Endodermal cell (in vitro differentiated cells): Measurements from ENCODE around the gene SPATS2. TPM values are rescaled to one million over a fixed set of nuclear protein-coding genes. Genes with fewer than 3 reads are reported as not detected.

Experiments used
- DNase-seq: peaks from one replicate; pipeline ENCODE4 v3.0.0-alpha.2; 2017
- H3K27ac ChIP-seq: 2 replicates; pipeline ENCODE4 v1.5.1; 2013; ENCODE audit warnings: mild to moderate bottlenecking, low read depth, low read length, moderate library complexity
- H3K27me3 ChIP-seq: 2 replicates; pipeline ENCODE4 v1.6.1; 2013; ENCODE audit warnings: mild to moderate bottlenecking, low read length, moderate library complexity; ENCODE audit not compliant: insufficient read depth, control insufficient read depth, poor library complexity, severe bottlenecking
- H3K36me3 ChIP-seq: 2 replicates; pipeline ENCODE4 v1.7.0; 2013; ENCODE audit warnings: mild to moderate bottlenecking, low read length, moderate library complexity; ENCODE audit not compliant: control insufficient read depth, insufficient read depth
- H3K4me1 ChIP-seq: one replicate; pipeline ENCODE4 v1.7.0; 2013; ENCODE audit warnings: low read length; ENCODE audit not compliant: control insufficient read depth, insufficient read depth
- H3K4me3 ChIP-seq: 2 replicates; pipeline ENCODE4 v1.5.1; 2013; ENCODE audit warnings: mild to moderate bottlenecking, low read length, moderate library complexity
- H3K9ac ChIP-seq: 2 replicates; pipeline ENCODE4 v1.6.1; 2013; ENCODE audit warnings: mild to moderate bottlenecking, low read length, moderate library complexity; ENCODE audit not compliant: poor library complexity, severe bottlenecking; ENCODE audit errors: extremely low read depth
- H3K9me3 ChIP-seq: 2 replicates; pipeline ENCODE4 v1.6.1; 2013; ENCODE audit warnings: mild to moderate bottlenecking, low read length, moderate library complexity; ENCODE audit not compliant: control insufficient read depth
- H3K27ac Mint-ChIP-seq: 2 replicates; pipeline ENCODE4 v1.8.0; 2020; ENCODE audit warnings: mixed read lengths
- H3K27me3 Mint-ChIP-seq: 2 replicates; pipeline ENCODE4 v1.8.0; 2021; ENCODE audit warnings: mild to moderate bottlenecking, mixed read lengths; ENCODE audit not compliant: insufficient read depth
- H3K36me3 Mint-ChIP-seq: 2 replicates; pipeline ENCODE4 v1.8.0; 2020; ENCODE audit warnings: low read depth, mixed read lengths
- H3K4me1 Mint-ChIP-seq: 2 replicates; pipeline ENCODE4 v1.8.0; 2020; ENCODE audit warnings: mixed read lengths
- H3K4me3 Mint-ChIP-seq: 2 replicates; pipeline ENCODE4 v1.8.0; 2020; ENCODE audit warnings: mild to moderate bottlenecking, moderate library complexity, mixed read lengths
- H3K9me3 Mint-ChIP-seq: 2 replicates; pipeline ENCODE4 v1.8.0; 2020; ENCODE audit warnings: mild to moderate bottlenecking, mixed read lengths
- WGBS, 2 experiments: methylation state at CpG; one replicate each; pipeline versions ENCODE4 v1.1.5 to v1.1.7; 2013; ENCODE audit warnings: missing lambda C conversion rate in 2 of 2, mixed read lengths in 1 of 2; ENCODE audit not compliant: insufficient coverage in 1 of 2, insufficient read length in 1 of 2; 5-methylcytosine and 5-hydroxymethylcytosine counted together
- total RNA-seq, 2 donors: library from RNA; stranded (reverse); fragmentation: NEBNext Ultra II Directional in 1 of 2; extraction: Animal tissue kit (Norgen Biotek cat#: 25700) in 1 of 2; gene quantifications; 2 replicates in 1 of 2; 3 replicates in 1 of 2; pipeline ENCODE4 v1.2.1, GENCODE V29; 2021
- TF ChIP-seq, protein P1 (sequence below): fragments of 200-600 bp; sonication (generic); conservative IDR thresholded peaks from 2 replicates; pipeline ENCODE4 v1.5.0; 2021; ENCODE audit warnings: antibody characterized with exemption, mild to moderate bottlenecking

SPATS2 gene
- total RNA-seq, 2 donors from 2014 or later, result 50.2 to 64.8 TPM

DNA sequence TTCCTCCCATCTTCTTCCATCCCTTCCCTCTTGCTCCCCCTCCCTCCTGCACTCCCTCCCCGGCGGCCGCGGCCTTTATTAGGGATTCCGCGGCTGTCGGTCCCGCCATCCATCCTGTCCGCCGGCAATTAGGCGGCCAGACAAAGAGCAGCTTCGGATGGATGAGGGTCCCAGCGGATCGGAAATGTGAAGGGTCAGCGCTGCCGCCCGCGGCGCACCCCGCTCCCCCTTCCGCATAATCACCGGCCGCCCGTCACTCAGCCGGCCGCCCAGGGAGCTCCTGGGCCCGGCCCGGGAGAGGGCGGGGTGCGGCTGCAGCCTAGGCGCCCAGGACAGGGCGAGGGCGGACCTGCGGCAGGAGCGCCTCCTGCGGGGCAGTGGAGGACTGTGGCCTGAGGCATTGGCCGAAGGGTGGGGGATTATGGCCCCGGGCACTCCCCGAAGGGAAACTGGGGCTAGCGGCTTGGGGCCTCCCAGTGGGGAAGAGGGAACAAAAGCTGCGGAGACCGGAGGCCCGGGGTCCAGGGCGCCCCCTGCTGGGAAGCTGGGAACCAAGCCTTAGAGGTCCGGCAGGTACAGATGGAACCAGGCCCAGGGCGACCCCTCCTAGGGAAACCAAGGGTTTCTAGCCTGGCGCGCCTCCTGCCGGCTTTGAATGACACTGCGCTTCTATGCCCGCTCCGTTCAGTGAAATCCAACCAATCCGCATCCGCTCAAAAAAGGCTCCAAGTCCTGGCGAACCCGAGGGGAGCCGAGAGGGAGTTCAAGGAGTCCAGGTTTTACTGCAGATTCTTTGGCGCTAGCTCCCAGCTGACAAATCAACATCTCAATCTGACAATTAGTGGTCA is 25.0 kb upstream of the SPATS2 start:
- H3K36me3 ChIP-seq, result no peaks in the 10 kb centered on the region
- peaks cover 98% of the 10 kb centered on the region for H3K27me3 ChIP-seq
- Mint-ChIP-seq H3K27ac (no peak overlapping the region), H3K4me1 (peaks cover 22% of the 10 kb centered on the region), H3K36me3 (no peaks in the 10 kb centered on the region), H3K4me3 (peak overlapping the region; percentile 56), H3K9me3 (no peaks in the 10 kb centered on the region), H3K27me3 (peaks cover 99% of the 10 kb centered on the region)
- H3K4me1 ChIP-seq, result peaks cover 5% of the 10 kb centered on the region
- no peaks in the 10 kb centered on the region for H3K9me3 ChIP-seq
- H3K27ac ChIP-seq, result peak overlapping the region; percentile 61
- H3K9ac ChIP-seq, result no peak overlapping the region
- WGBS, 2 experiments, result 0 to 1% methylated on average over 28 to 58 of the region's 58 CpGs
- peak overlapping the region; percentile 74 for H3K4me3 ChIP-seq
- DNase-seq, result peak; percentile 100
- TF ChIP-seq, protein P1, sequence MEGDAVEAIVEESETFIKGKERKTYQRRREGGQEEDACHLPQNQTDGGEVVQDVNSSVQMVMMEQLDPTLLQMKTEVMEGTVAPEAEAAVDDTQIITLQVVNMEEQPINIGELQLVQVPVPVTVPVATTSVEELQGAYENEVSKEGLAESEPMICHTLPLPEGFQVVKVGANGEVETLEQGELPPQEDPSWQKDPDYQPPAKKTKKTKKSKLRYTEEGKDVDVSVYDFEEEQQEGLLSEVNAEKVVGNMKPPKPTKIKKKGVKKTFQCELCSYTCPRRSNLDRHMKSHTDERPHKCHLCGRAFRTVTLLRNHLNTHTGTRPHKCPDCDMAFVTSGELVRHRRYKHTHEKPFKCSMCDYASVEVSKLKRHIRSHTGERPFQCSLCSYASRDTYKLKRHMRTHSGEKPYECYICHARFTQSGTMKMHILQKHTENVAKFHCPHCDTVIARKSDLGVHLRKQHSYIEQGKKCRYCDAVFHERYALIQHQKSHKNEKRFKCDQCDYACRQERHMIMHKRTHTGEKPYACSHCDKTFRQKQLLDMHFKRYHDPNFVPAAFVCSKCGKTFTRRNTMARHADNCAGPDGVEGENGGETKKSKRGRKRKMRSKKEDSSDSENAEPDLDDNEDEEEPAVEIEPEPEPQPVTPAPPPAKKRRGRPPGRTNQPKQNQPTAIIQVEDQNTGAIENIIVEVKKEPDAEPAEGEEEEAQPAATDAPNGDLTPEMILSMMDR, result peak; percentile 99

DNA sequence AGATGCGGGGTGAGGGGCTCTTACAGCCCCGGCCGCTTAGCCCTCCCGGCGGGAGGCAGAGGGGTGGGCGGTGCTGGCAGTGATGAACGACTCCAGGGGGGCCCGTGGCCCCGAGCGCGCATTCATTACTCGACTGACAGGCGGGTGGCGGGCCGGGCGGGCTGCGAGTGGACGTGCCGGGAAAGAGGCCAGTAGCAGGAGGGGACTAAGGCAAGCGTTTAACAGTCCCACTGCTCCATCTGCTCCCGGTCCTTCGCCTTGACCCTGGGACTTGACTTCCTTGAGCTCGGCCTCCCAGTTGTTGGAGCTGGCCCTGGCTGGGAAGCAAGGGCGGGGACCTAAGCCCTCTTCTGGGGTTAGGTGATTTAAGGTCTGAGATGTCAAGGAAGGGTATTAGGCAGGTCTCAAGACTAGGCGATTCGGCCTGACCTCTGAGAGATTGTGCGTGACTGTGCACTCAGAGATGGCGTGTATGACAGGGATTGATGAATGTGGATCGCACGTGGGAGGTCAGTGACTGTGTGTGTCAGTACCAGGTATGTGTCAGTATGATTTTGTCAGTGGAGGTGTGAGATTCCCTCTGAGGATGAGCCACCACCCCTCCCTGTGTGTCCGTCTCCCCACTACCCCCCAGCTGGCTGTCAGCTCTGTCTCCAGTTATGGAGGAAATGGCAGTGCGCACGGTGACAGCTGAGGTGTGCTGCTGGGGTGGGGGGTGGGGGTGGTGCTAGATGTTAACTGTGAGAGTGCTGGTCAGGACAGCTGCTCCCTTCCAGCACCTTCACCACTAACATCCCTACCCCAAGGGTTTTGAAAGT is 24.1 kb upstream of the SPATS2 start:
- Mint-ChIP-seq H3K36me3 (no peaks in the 10 kb centered on the region), H3K9me3 (no peaks in the 10 kb centered on the region)
- TF ChIP-seq, protein P1, result no peak

DNA sequence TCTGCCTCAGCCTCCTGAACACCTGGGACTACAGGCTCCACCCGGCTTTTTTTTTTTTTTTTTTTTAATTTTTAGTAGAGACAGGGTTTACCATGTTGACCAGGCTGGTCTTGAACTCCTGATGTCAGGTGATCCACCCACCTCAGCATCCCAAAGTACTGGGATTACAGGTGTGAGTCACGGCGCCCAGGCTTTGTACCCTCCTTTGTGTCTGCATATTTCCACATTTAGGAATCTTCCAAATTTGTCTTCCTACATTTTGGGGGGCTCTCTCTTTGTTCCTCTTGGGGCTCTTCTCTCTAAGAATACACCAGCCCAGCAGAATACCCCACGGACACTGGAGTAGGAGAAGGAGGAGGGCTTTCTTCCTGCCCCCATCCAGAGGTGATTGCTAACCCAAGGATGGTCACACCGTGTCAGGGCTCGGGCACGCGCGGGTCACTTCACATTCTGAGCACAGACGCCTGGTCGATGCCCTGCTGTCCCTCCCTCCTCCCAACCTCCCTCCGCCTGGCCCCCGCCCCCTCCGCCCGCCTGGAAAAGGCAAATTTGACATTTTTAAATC is 22.7 kb upstream of the SPATS2 start:
- Mint-ChIP-seq H3K36me3 (no peaks in the 10 kb centered on the region), H3K4me1 (peaks cover 17% of the 10 kb centered on the region), H3K27ac (no peak overlapping the region), H3K4me3 (peak overlapping the region; percentile 58), H3K27me3 (peaks cover 99% of the 10 kb centered on the region), H3K9me3 (no peaks in the 10 kb centered on the region)
- Histone ChIP-seq H3K4me3 (no peak overlapping the region), H3K36me3 (no peaks in the 10 kb centered on the region), H3K9me3 (no peaks in the 10 kb centered on the region), H3K27me3 (peaks cover 96% of the 10 kb centered on the region), H3K27ac (no peak overlapping the region), H3K4me1 (peaks cover 5% of the 10 kb centered on the region), H3K9ac (no peak overlapping the region)
- no peak for DNase-seq
- TF ChIP-seq, protein P1, result no peak
- WGBS, 2 experiments, result 6 to 8% methylated on average over 7 to 14 of the region's 15 CpGs

More for the DNA sequence above, 24.1 kb upstream of the SPATS2 start:
- no peak for DNase-seq
- no peaks in the 10 kb centered on the region for H3K36me3 ChIP-seq
- H3K4me3 ChIP-seq, result peak overlapping the region; percentile 74
- peak overlapping the region; percentile 56 for H3K4me3 Mint-ChIP-seq
- H3K27me3 Mint-ChIP-seq, result peaks cover 99% of the 10 kb centered on the region
- no peaks in the 10 kb centered on the region for H3K9me3 ChIP-seq
- peaks cover 96% of the 10 kb centered on the region for H3K27me3 ChIP-seq
- H3K9ac ChIP-seq, result no peak overlapping the region
- H3K27ac Mint-ChIP-seq, result no peak overlapping the region
- WGBS, 2 experiments, result 3% methylated on average over 16 to 30 of the region's 33 CpGs
- H3K27ac ChIP-seq, result peak overlapping the region; percentile 61
- H3K4me1 ChIP-seq, result peaks cover 5% of the 10 kb centered on the region
- peaks cover 20% of the 10 kb centered on the region for H3K4me1 Mint-ChIP-seq
